ENCODE results near the gene MON1B. TPM values are rescaled to one million over a fixed set of nuclear protein-coding genes. Genes with fewer than 3 reads are reported as not detected.

MON1B gene
- total and polyA plus RNA-seq, 10 of the 15 experiments (the other 5 are each of a cell fraction or from before 2014, with no cell fraction given) = 5.7 to 64.5 (median 21.7) TPM

- TF ChIP-seq CREB1 (IDR thresholded peaks at IDR 0.05; ENCODE audit: low read depth) = peak; percentile 86
- TF ChIP-seq JUNB (IDR thresholded peaks at IDR 0.05) = no peak
- TF ChIP-seq HCFC1 (IDR thresholded peaks at IDR 0.05; ENCODE audit: low read length) = peak; percentile 58
- TF ChIP-seq ETV6 (conservative IDR thresholded peaks at IDR 0.05 in 1 of 2, IDR thresholded peaks at IDR 0.05 in 1 of 2; ENCODE audit: borderline replicate concordance in 1 of 2, low read depth in 1 of 2) = peak in 1 of 2 experiments; percentile 98; a peak in 2 of 4 replicates
- TF ChIP-seq RELB (IDR thresholded peaks at IDR 0.05; ENCODE audit: low read depth) = peak; percentile 6
- no peak for TF ChIP-seq ZNF274 (IDR thresholded peaks at IDR 0.05; ENCODE audit: insufficient read depth, insufficient read length)
- no peak for TF ChIP-seq SREBF1 (IDR thresholded peaks at IDR 0.05; ENCODE audit: low read length)
- TF ChIP-seq PAX5 (IDR thresholded peaks at IDR 0.05; ENCODE audit: borderline replicate concordance, low read depth, low read length) = no peak; the same call in 1 of the 2 replicates
- TF ChIP-seq ZNF24 (IDR thresholded peaks at IDR 0.05) = no peak
- TF ChIP-seq CUX1 (IDR thresholded peaks at IDR 0.05; ENCODE audit: insufficient replicate concordance, low read depth, low read length) = no peak
- TF ChIP-seq BHLHE40 (IDR thresholded peaks at IDR 0.05; ENCODE audit: borderline replicate concordance in 1 of 2, low read depth in 2 of 2, low read length in 1 of 2) = peak in 1 of 2 experiments; percentile 13; a peak in 1 of 4 replicates
- TF ChIP-seq IRF3 (IDR thresholded peaks at IDR 0.05) = peak; percentile 88
- peak; percentile 94 for TF ChIP-seq GABPA (IDR thresholded peaks at IDR 0.05; ENCODE audit: low read depth)
- TF ChIP-seq FOS (IDR thresholded peaks at IDR 0.05; ENCODE audit: borderline replicate concordance, extremely low read depth, insufficient read length) = peak; percentile 60
- TF ChIP-seq ZNF217 (IDR thresholded peaks at IDR 0.05) = no peak
- TF ChIP-seq EED (IDR thresholded peaks at IDR 0.05; ENCODE audit: low read depth) = peak; percentile 72
- peak; percentile 23 for TF ChIP-seq RELA (IDR thresholded peaks at IDR 0.05; ENCODE audit: borderline replicate concordance, partially characterized antibody)
- TF ChIP-seq ZZZ3 (IDR thresholded peaks at IDR 0.05; ENCODE audit: control insufficient read depth, insufficient read length, low read depth) = no peak
- TF ChIP-seq TCF12 (IDR thresholded peaks at IDR 0.05; ENCODE audit: low read depth, low read length) = no peak
- peak; percentile 84 for TF ChIP-seq RFX5 (IDR thresholded peaks at IDR 0.05; ENCODE audit: low read depth, low read length)
- TF ChIP-seq ESRRA (IDR thresholded peaks at IDR 0.05; ENCODE audit: low read length) = no peak
- TF ChIP-seq KLF5 (IDR thresholded peaks at IDR 0.05; ENCODE audit: partially characterized antibody) = no peak
- no peak for TF ChIP-seq RB1 (IDR thresholded peaks at IDR 0.05; ENCODE audit: borderline replicate concordance)
These were observed at the start of gene MON1B (continued) for GRCh38 chr16:77190478-77191258.

Measured in GM12878 (cell line).